ENCODE data around the gene TBC1D22A.

GRCh38 chr22:47139790-47140119 lies 377.3 kb downstream of the TBC1D22A start:
- TF ChIP-seq CTCF (IDR thresholded peaks at IDR 0.05) (no peak), POLR2A (IDR thresholded peaks at IDR 0.05) (no peak)
